Natural killer cell (primary cell): Measurements from ENCODE around the gene RIMS3. TPM values are rescaled to one million over a fixed set of nuclear protein-coding genes. Genes with fewer than 3 reads are reported as not detected.

Experiments used
- ATAC-seq, 3 donors: fragments of 150-1000 bp in 2 of 3; fragments of 200-7000 bp in 1 of 3; cut with Tn5 transposase; 1 replicate in 1 of 3; 2 replicates in 2 of 3; pipeline ENCODE4 v1.10.0; 2021; ENCODE audit warnings: mild to moderate bottlenecking in 2 of 3, moderate library complexity in 2 of 3
- DNase-seq, 2 donors: peaks; one replicate each; pipeline versions ENCODE4 v3.0.0 to v3.0.0-alpha.2; 2013 to 2021; ENCODE audit warnings: mixed read lengths in 1 of 2
- H3K27ac ChIP-seq: one replicate; pipeline ENCODE4 v1.5.1; 2013; ENCODE audit warnings: mild to moderate bottlenecking, low read length
- H3K27me3 ChIP-seq: one replicate; pipeline ENCODE4 v1.6.1; 2013; ENCODE audit warnings: low read length; ENCODE audit not compliant: control insufficient read depth, insufficient read depth
- H3K36me3 ChIP-seq: one replicate; pipeline ENCODE4 v1.6.1; 2013; ENCODE audit warnings: low read length; ENCODE audit not compliant: control insufficient read depth, insufficient read depth
- H3K4me1 ChIP-seq: one replicate; pipeline ENCODE4 v1.6.1; 2013; ENCODE audit warnings: low read length; ENCODE audit not compliant: control insufficient read depth, insufficient read depth
- H3K4me3 ChIP-seq: one replicate; pipeline ENCODE4 v1.5.1; 2013; ENCODE audit warnings: low read length
- H3K9me3 ChIP-seq: one replicate; pipeline ENCODE4 v1.6.1; 2013; ENCODE audit warnings: low read length; ENCODE audit not compliant: control insufficient read depth, insufficient read depth
- H3K27ac Mint-ChIP-seq, 2 donors: one replicate each; pipeline ENCODE4 v1.8.0; 2022; ENCODE audit warnings: mild to moderate bottlenecking in 2 of 2, mixed read lengths in 2 of 2, moderate library complexity in 1 of 2
- H3K27me3 Mint-ChIP-seq, 2 donors: one replicate each; pipeline ENCODE4 v1.8.0; 2022; ENCODE audit warnings: low read depth in 2 of 2, mixed read lengths in 2 of 2
- H3K36me3 Mint-ChIP-seq: one replicate; pipeline ENCODE4 v1.8.0; 2022; ENCODE audit warnings: mixed read lengths
- H3K4me1 Mint-ChIP-seq, 2 donors: one replicate each; pipeline ENCODE4 v1.8.0; 2022; ENCODE audit warnings: mixed read lengths in 2 of 2
- H3K4me3 Mint-ChIP-seq: one replicate; pipeline ENCODE4 v1.8.0; 2022; ENCODE audit warnings: mild to moderate bottlenecking, moderate library complexity, mixed read lengths
- H3K9me3 Mint-ChIP-seq, 2 donors: one replicate each; pipeline ENCODE4 v1.8.0; 2022; ENCODE audit warnings: mixed read lengths in 2 of 2
- CTCF ChIP-seq: fragments of 200-600 bp; IDR thresholded peaks from one replicate; pipeline ENCODE4 v1.8.0; 2022; ENCODE audit warnings: antibody characterized with exemption
- WGBS: methylation state at CpG from one replicate; pipeline ENCODE4 v1.1.7; 2013; ENCODE audit warnings: missing lambda C conversion rate; ENCODE audit not compliant: insufficient coverage; 5-methylcytosine and 5-hydroxymethylcytosine counted together
- intact Hi-C: fragments of 100-400 bp; cut with micrococcal nuclease; formaldehyde crosslinking; loops from one replicate; pipeline ENCODE4 v1.14.2; 2022
- total RNA-seq, 4 donors: library from RNA; stranded (reverse); fragments of 120-200 nt in 1 of 4; gene quantifications; one replicate each; pipeline versions ENCODE4 v1.2.3 to v1.2.4, GENCODE V29; 2013 to 2022

The RIMS3 gene
- total RNA-seq, 3 donors from 2014 or later (not counting 1 experiment from before 2014, with no cell fraction given), result 0.56 to 2.1 (median 1.1) TPM

GRCh38 chr1:40693425-40693824 lies 27.9 kb upstream of the RIMS3 start:
- H3K27ac Mint-ChIP-seq, result peak overlapping the region; percentile 96 to 98
- H3K4me1 Mint-ChIP-seq, result peaks cover 67 to 70% of the 10 kb centered on the region in 2 donors
- H3K9me3 Mint-ChIP-seq, result no peaks in the 10 kb centered on the region
- Histone ChIP-seq H3K27me3 (no peaks in the 10 kb centered on the region), H3K27ac (peak overlapping the region; percentile 99), H3K9me3 (no peaks in the 10 kb centered on the region), H3K36me3 (no peaks in the 10 kb centered on the region), H3K4me1 (peaks cover 21% of the 10 kb centered on the region), H3K4me3 (no peak overlapping the region)
- intact Hi-C loops, result no loop called here
- DNase-seq (no peak), ATAC-seq (no peak)
- peak overlapping the region; percentile 55 for H3K4me3 Mint-ChIP-seq
- H3K36me3 Mint-ChIP-seq, result no peaks in the 10 kb centered on the region
- WGBS, result 100% methylated on average over 1 of the region's 1 CpG
- no peaks in the 10 kb centered on the region for H3K27me3 Mint-ChIP-seq
- TF ChIP-seq CTCF, result no peak

GRCh38 chr1:40692429-40692895 lies 27.0 kb upstream of the RIMS3 start:
- H3K4me1 Mint-ChIP-seq, result peaks cover 66% of the 10 kb centered on the region in 2 donors
- ATAC-seq, result no peak
- Histone ChIP-seq H3K27me3 (no peaks in the 10 kb centered on the region), H3K4me1 (peaks cover 20% of the 10 kb centered on the region), H3K36me3 (no peaks in the 10 kb centered on the region), H3K27ac (peak overlapping the region; percentile 99), H3K9me3 (no peaks in the 10 kb centered on the region), H3K4me3 (peak overlapping the region; percentile 98)
- H3K27me3 Mint-ChIP-seq, result no peaks in the 10 kb centered on the region
- no peaks in the 10 kb centered on the region for H3K36me3 Mint-ChIP-seq
- peak overlapping the region; percentile 96 to 98 for H3K27ac Mint-ChIP-seq
- H3K4me3 Mint-ChIP-seq, result peak overlapping the region; percentile 99
- intact Hi-C loops, result loop anchor here (1.0 kb wide), 2 partner anchors 17 to 21 kb away; no protein-coding TSS in a partner anchor
- 3% methylated on average over 9 of the region's 9 CpGs for WGBS
- no peak for TF ChIP-seq CTCF
- no peaks in the 10 kb centered on the region for H3K9me3 Mint-ChIP-seq
- no peak for DNase-seq

- Mint-ChIP-seq H3K27me3 (no peaks in the 10 kb centered on the region), H3K4me3 (peak within 1 kb of the TSS; percentile 99)
Observed at GRCh38 chr1:40691538-40692428, 26.3 kb upstream of the RIMS3 start, which contains the start of gene NFYC. TSS of gene NFYC (plus strand) at chr1:40691704. CDS start at chr1:40738844, 47,140 bp downstream.

More at GRCh38 chr1:40691538-40692428, 26.3 kb upstream of the RIMS3 start, which contains the start of gene NFYC:
- Mint-ChIP-seq H3K36me3 (no peaks in the 10 kb centered on the region), H3K4me1 (peaks cover 59% of the 10 kb centered on the region in 2 donors), H3K9me3 (no peaks in the 10 kb centered on the region), H3K27ac (peak within 1 kb of the TSS; percentile 96 to 98)
- ATAC-seq (peak; percentile 75 to 91 (median 83)), DNase-seq (peak; percentile 92 to 99)
- intact Hi-C loops, result loop anchor here (1.0 to 2.0 kb wide), 3 partner anchors 18 to 23 kb away; no protein-coding TSS in a partner anchor
- Histone ChIP-seq H3K4me3 (peak within 1 kb of the TSS; percentile 98), H3K27ac (peak within 1 kb of the TSS; percentile 99), H3K36me3 (no peaks in the 10 kb centered on the region), H3K4me1 (peaks cover 20% of the 10 kb centered on the region), H3K27me3 (no peaks in the 10 kb centered on the region), H3K9me3 (no peaks in the 10 kb centered on the region)
- under 1% methylated on average over 75 of the region's 84 CpGs for WGBS
- no peak for TF ChIP-seq CTCF
